Activated naive CD4-positive, alpha-beta T cell treated with anti-CD3 and anti-CD28 coated beads, Interleukin-2, amount 50 U/mL, for 72 hours (primary cell): ENCODE data around the gene VTA1. TPM values are rescaled to one million over a fixed set of nuclear protein-coding genes. Genes with fewer than 3 reads are reported as not detected.

Experiments used
- ATAC-seq, 2 donors: fragments of 150-1000 bp; cut with Tn5 transposase; 2 replicates each; pipeline ENCODE4 v1.10.0; 2021; ENCODE audit warnings: mild to moderate bottlenecking in 2 of 2, moderate library complexity in 2 of 2
- DNase-seq, 2 donors: peaks; one replicate each; pipeline ENCODE4 v3.0.0; 2021 to 2022; ENCODE audit warnings: low spot score in 2 of 2
- H3K27ac Mint-ChIP-seq, 2 donors: one replicate each; pipeline ENCODE4 v1.8.0; 2022; ENCODE audit warnings: mild to moderate bottlenecking in 2 of 2, mixed read lengths in 2 of 2
- H3K36me3 Mint-ChIP-seq, 2 donors: one replicate each; pipeline ENCODE4 v1.8.0; 2022; ENCODE audit warnings: mixed read lengths in 2 of 2
- H3K9me3 Mint-ChIP-seq, 2 donors: one replicate each; pipeline ENCODE4 v1.8.0; 2022; ENCODE audit warnings: mixed read lengths in 2 of 2
- total RNA-seq, 2 donors: library from RNA; stranded (reverse); gene quantifications; one replicate each; pipeline ENCODE4 v1.2.3, GENCODE V29; 2022

The VTA1 gene
- total RNA-seq, 2 donors from 2014 or later = 42.6 to 59.4 TPM

DNA sequence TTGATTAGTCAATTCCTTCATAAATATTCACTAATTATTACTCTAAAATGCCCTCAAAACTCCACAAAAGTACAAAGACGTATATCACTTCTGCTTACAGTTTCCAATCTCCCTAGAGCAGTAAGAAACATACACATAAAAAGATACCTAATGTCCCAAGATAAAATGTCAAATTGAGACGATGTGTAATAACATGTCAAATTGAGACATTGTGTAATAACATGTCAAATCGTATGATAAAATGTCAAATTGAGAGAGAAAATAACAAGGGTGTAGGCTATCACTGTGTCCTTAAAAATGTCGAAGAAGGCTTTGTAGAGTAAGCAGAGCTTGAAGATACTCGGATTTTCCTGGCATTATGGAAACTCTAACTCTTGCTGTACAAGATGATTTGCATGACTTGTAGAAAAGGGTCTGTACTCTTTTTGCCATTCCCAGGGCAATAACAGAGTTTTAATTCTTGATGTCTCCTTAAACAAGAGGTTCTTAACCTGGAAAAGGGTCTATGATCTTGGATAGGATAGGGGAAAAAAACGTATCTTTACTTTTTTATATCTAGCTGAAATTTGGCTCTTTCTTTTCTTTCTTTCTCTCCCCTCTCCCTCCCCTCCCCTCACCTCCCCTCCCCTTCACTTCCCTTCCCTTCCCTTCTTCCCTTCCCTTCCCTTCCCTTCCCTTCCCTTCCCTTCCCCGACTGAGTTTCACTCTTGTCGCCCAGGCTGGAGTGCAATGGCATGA, 87.1 kb downstream of the VTA1 start:
- no peaks in the 10 kb centered on the region for H3K36me3 Mint-ChIP-seq
- H3K9me3 Mint-ChIP-seq = peaks cover 0 to 5% of the 10 kb centered on the region in 2 donors
- DNase-seq (no peak), ATAC-seq (no peak)
- H3K27ac Mint-ChIP-seq = no peak overlapping the region

GRCh38 chr6:142235272-142235671, 88.2 kb downstream of the VTA1 start:
- H3K9me3 Mint-ChIP-seq = peaks cover 0 to 5% of the 10 kb centered on the region in 2 donors
- ATAC-seq (no peak), DNase-seq (no peak)
- no peak overlapping the region for H3K27ac Mint-ChIP-seq
- no peaks in the 10 kb centered on the region for H3K36me3 Mint-ChIP-seq

- H3K27ac Mint-ChIP-seq = no peak overlapping the region
- ATAC-seq (no peak), DNase-seq (no peak)
- H3K36me3 Mint-ChIP-seq = no peaks in the 10 kb centered on the region
- H3K9me3 Mint-ChIP-seq = peaks cover 0 to 5% of the 10 kb centered on the region in 2 donors
These were observed 88.7 kb downstream of the VTA1 start for GRCh38 chr6:142235791-142236190.

DNA sequence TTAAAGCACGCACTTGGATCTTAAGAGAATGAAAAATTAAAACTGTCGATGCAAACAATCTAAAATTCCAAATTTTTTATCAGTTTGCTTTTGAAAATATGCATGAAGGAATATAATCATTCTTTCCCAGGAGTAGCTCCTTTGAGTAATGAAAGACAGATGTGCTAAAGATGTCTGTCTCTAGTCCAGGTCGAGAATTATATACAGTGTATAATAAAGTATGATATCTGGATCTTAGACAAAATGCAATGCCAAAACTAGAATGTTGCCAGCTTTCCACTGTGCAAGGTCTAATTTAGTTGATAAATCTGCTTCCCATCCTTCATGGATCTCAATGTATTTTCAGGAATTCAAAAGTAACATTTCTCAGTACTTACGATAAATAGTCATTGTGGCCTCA, 89.6 kb downstream of the VTA1 start:
- ATAC-seq (no peak), DNase-seq (no peak)
- H3K36me3 Mint-ChIP-seq = no peaks in the 10 kb centered on the region
- H3K27ac Mint-ChIP-seq = no peak overlapping the region
- no peaks in the 10 kb centered on the region for H3K9me3 Mint-ChIP-seq

GRCh38 chr6:142238881-142239280, 91.8 kb downstream of the VTA1 start:
- ATAC-seq (no peak), DNase-seq (no peak)
- no peaks in the 10 kb centered on the region for H3K9me3 Mint-ChIP-seq
- no peak overlapping the region for H3K27ac Mint-ChIP-seq
- H3K36me3 Mint-ChIP-seq = no peaks in the 10 kb centered on the region

DNA sequence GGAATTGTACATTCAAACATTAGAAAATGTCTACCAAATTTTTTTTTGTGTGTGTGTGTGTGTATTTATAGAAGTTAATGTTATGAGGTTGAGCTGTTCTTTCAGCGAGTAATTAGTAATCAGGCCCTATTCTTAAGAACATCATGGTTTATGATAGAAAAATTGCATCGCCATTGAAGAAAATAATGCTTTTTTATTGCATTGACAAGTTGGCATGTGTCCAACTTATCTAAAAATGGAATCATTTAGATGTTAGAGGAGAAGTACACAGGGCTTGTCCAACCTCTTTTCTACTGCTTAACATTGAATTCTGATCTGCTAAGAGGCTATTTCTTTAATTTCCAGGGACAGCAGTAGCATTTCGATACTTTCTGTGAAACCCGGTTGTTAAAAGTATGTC, 93.1 kb downstream of the VTA1 start:
- ATAC-seq (no peak), DNase-seq (no peak)
- Mint-ChIP-seq H3K36me3 (no peaks in the 10 kb centered on the region), H3K9me3 (no peaks in the 10 kb centered on the region), H3K27ac (no peak overlapping the region)

- Mint-ChIP-seq H3K27ac (no peak overlapping the region), H3K9me3 (no peaks in the 10 kb centered on the region), H3K36me3 (no peaks in the 10 kb centered on the region)
- no peak for DNase-seq
- ATAC-seq = no peak
These were observed 94.0 kb downstream of the VTA1 start for GRCh38 chr6:142241061-142241460.

- no peak for DNase-seq
- no peaks in the 10 kb centered on the region for H3K36me3 Mint-ChIP-seq
- no peak overlapping the region for H3K27ac Mint-ChIP-seq
- no peak for ATAC-seq
- no peaks in the 10 kb centered on the region for H3K9me3 Mint-ChIP-seq
These were observed 95.2 kb downstream of the VTA1 start for GRCh38 chr6:142242269-142242668.

GRCh38 chr6:142246960-142247359, 99.9 kb downstream of the VTA1 start:
- ATAC-seq = no peak
- no peak for DNase-seq
- Mint-ChIP-seq H3K9me3 (no peaks in the 10 kb centered on the region), H3K27ac (no peak overlapping the region), H3K36me3 (no peaks in the 10 kb centered on the region)

- H3K27ac Mint-ChIP-seq = no peak overlapping the region
- H3K36me3 Mint-ChIP-seq = no peaks in the 10 kb centered on the region
- H3K9me3 Mint-ChIP-seq = no peaks in the 10 kb centered on the region
- ATAC-seq = no peak
- no peak for DNase-seq
These were observed 102.2 kb downstream of the VTA1 start for GRCh38 chr6:142249266-142249665.

DNA sequence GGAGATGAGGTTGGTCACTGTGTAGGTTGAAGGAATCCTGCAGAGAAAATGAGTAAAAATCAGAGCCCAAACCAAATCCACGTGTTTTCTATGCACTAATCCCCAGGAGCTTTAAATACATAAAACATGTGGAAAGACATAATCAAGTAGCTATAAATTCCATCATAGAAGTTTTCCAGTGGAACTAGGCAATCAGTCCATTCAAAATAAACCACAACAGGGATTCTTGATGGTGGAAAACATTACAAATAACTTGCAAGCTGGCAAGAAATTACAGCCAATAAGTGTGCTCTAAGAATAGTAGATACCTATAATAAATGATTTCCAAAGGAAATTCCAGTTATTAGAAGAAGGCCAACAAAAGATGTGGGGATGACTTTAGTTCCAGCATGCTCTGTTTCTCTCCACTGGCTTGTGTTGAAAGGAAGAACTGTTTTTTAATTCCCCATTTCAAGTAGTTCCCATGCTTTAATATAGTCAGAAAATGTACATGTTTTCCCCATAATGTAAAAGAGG, 104.9 kb downstream of the VTA1 start:
- Mint-ChIP-seq H3K27ac (no peak overlapping the region), H3K36me3 (no peaks in the 10 kb centered on the region), H3K9me3 (no peaks in the 10 kb centered on the region)
- no peak for DNase-seq
- ATAC-seq = no peak

DNA sequence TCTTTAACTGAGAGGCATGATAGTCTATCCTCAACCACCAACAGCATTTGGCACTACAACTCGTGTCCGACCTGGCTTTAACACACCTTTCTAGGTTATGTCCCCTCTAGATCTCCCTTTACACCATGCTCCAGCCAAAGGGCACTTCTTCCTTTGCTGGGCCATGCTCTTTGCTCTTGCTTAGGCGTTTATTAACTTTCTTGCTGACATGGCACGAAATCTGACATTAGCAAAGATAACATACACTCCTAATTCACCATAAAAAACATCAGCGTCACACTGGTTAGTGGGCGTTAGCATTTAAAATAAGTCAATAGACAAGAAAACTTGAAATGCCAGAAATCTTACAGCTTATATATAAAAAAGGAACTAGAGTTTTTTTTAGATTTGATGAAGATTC, 107.5 kb downstream of the VTA1 start:
- Mint-ChIP-seq H3K9me3 (no peaks in the 10 kb centered on the region), H3K27ac (no peak overlapping the region), H3K36me3 (no peaks in the 10 kb centered on the region)
- DNase-seq (no peak), ATAC-seq (no peak)

DNA sequence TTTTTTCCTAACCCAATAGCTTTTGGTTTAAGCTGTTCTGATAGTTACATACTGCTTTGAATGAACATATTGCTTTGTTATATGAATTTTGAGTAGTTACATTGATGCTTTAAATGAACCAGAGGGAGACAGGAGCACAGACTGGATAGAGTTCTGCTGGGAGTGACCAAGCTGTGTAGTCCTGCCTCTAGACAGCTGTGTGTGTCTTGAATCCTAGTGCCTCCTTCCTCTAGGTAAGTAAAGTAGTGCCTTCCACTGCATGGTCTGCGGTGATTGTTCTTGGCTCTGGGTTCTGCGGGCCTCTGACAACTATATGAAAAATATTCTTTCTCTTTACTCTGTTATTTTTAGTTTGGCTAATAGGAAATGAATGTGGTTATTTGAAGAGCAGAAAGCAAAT, 108.7 kb downstream of the VTA1 start:
- Mint-ChIP-seq H3K36me3 (no peaks in the 10 kb centered on the region), H3K9me3 (no peaks in the 10 kb centered on the region)

GRCh38 chr6:142258305-142258704, 111.2 kb downstream of the VTA1 start:
- DNase-seq (no peak), ATAC-seq (no peak)
- no peak overlapping the region for H3K27ac Mint-ChIP-seq
- H3K9me3 Mint-ChIP-seq = no peaks in the 10 kb centered on the region
- H3K36me3 Mint-ChIP-seq = no peaks in the 10 kb centered on the region

More for the DNA sequence above, 108.7 kb downstream of the VTA1 start:
- H3K27ac Mint-ChIP-seq = no peak overlapping the region
- no peak for DNase-seq
- no peak for ATAC-seq

GRCh38 chr6:142258757-142259156, 111.7 kb downstream of the VTA1 start:
- H3K9me3 Mint-ChIP-seq = no peaks in the 10 kb centered on the region

GRCh38 chr6:142260748-142261147, 113.7 kb downstream of the VTA1 start:
- Mint-ChIP-seq H3K9me3 (no peaks in the 10 kb centered on the region), H3K27ac (no peak overlapping the region), H3K36me3 (no peaks in the 10 kb centered on the region)
- DNase-seq (no peak), ATAC-seq (no peak)

More at GRCh38 chr6:142258757-142259156, 111.7 kb downstream of the VTA1 start:
- Mint-ChIP-seq H3K27ac (no peak overlapping the region), H3K36me3 (no peaks in the 10 kb centered on the region)
- DNase-seq (no peak), ATAC-seq (no peak)

GRCh38 chr6:142262231-142262630, 115.2 kb downstream of the VTA1 start:
- ATAC-seq (no peak), DNase-seq (no peak)
- Mint-ChIP-seq H3K9me3 (no peaks in the 10 kb centered on the region), H3K27ac (no peak overlapping the region), H3K36me3 (no peaks in the 10 kb centered on the region)

GRCh38 chr6:142265476-142265875, 118.4 kb downstream of the VTA1 start:
- DNase-seq (no peak), ATAC-seq (no peak)
- Mint-ChIP-seq H3K27ac (no peak overlapping the region), H3K36me3 (no peaks in the 10 kb centered on the region), H3K9me3 (no peaks in the 10 kb centered on the region)
